Measurements from ENCODE around the gene CTIF.

GRCh38 chr18:48703418-48703817 lies 164.6 kb downstream of the CTIF start:
- TF ChIP-seq, protein P1, sequence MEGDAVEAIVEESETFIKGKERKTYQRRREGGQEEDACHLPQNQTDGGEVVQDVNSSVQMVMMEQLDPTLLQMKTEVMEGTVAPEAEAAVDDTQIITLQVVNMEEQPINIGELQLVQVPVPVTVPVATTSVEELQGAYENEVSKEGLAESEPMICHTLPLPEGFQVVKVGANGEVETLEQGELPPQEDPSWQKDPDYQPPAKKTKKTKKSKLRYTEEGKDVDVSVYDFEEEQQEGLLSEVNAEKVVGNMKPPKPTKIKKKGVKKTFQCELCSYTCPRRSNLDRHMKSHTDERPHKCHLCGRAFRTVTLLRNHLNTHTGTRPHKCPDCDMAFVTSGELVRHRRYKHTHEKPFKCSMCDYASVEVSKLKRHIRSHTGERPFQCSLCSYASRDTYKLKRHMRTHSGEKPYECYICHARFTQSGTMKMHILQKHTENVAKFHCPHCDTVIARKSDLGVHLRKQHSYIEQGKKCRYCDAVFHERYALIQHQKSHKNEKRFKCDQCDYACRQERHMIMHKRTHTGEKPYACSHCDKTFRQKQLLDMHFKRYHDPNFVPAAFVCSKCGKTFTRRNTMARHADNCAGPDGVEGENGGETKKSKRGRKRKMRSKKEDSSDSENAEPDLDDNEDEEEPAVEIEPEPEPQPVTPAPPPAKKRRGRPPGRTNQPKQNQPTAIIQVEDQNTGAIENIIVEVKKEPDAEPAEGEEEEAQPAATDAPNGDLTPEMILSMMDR (IDR thresholded peaks at IDR 0.05), result no peak
- no peak for TF ChIP-seq POLR2AphosphoS5 (IDR thresholded peaks at IDR 0.05; ENCODE audit: insufficient read depth in 1 of 2, low read depth in 1 of 2)
- no peak for TF ChIP-seq POLR2A (IDR thresholded peaks at IDR 0.05)
